RWPE2 (cell line): ENCODE results near the gene IRS2.

ENCODE experiments used
- ATAC-seq: fragments of 200-7000 bp; cut with Tn5 transposase; 3 replicates; pipeline ENCODE4 v1.9.1; 2021; ENCODE audit warnings: low read depth
- DNase-seq: peaks from one replicate; pipeline ENCODE4 v3.0.0-alpha.2; 2020; ENCODE audit warnings: low spot score
- H3K27ac ChIP-seq: fragments of 450-650 bp; 2 replicates; pipeline ENCODE4 v1.5.1; 2017; ENCODE audit warnings: mild to moderate bottlenecking; ENCODE audit not compliant: poor library complexity, severe bottlenecking
- H3K27me3 ChIP-seq: fragments of 250-450 bp; sonication (Bioruptor Pico); 2 replicates; pipeline ENCODE4 v1.5.1; 2021; ENCODE audit warnings: mild to moderate bottlenecking, moderate library complexity; ENCODE audit not compliant: insufficient read depth, poor library complexity, severe bottlenecking
- H3K36me3 ChIP-seq: fragments of 250-450 bp; sonication (Bioruptor Pico); 2 replicates; pipeline ENCODE4 v1.5.1; 2020; ENCODE audit warnings: low read depth, mild to moderate bottlenecking, moderate library complexity
- H3K4me1 ChIP-seq: fragments of 250-450 bp; sonication (Bioruptor Pico); 2 replicates; pipeline ENCODE4 v1.5.1; 2021; ENCODE audit warnings: mild to moderate bottlenecking, moderate library complexity; ENCODE audit not compliant: insufficient read depth, poor library complexity, severe bottlenecking
- H3K4me3 ChIP-seq: fragments of 250-450 bp; sonication (Bioruptor Pico); 2 replicates; pipeline ENCODE4 v1.5.1; 2021; ENCODE audit warnings: mild to moderate bottlenecking, moderate library complexity; ENCODE audit not compliant: severe bottlenecking
- H3K9me3 ChIP-seq: fragments of 250-450 bp; sonication (Bioruptor Pico); 2 replicates; pipeline ENCODE4 v1.5.1; 2021; ENCODE audit warnings: mild to moderate bottlenecking, moderate library complexity; ENCODE audit not compliant: severe bottlenecking
- CTCF ChIP-seq: fragments of 450-650 bp; IDR thresholded peaks from one replicate; pipeline ENCODE4 v1.5.1; 2017; ENCODE audit warnings: mild to moderate bottlenecking, moderate library complexity; ENCODE audit not compliant: poor library complexity, severe bottlenecking

The IRS2 gene

GRCh38 chr13:109745702-109746101 lies 40.7 kb downstream of the IRS2 start:
- no peak for ATAC-seq

GRCh38 chr13:109745060-109745459 lies 41.3 kb downstream of the IRS2 start:
- Histone ChIP-seq H3K9me3 (no peaks in the 10 kb centered on the region), H3K4me3 (no peak overlapping the region), H3K36me3 (no peaks in the 10 kb centered on the region), H3K27me3 (no peaks in the 10 kb centered on the region), H3K27ac (peak overlapping the region; percentile 88), H3K4me1 (peaks cover 18% of the 10 kb centered on the region)
- ATAC-seq (no peak), DNase-seq (no peak)
- no peak for TF ChIP-seq CTCF

More at GRCh38 chr13:109745702-109746101, 40.7 kb downstream of the IRS2 start:
- no peaks in the 10 kb centered on the region for H3K9me3 ChIP-seq
- H3K36me3 ChIP-seq, result no peaks in the 10 kb centered on the region
- no peaks in the 10 kb centered on the region for H3K27me3 ChIP-seq
- no peak overlapping the region for H3K27ac ChIP-seq
- no peak for DNase-seq
- peaks cover 18% of the 10 kb centered on the region for H3K4me1 ChIP-seq
- no peak overlapping the region for H3K4me3 ChIP-seq
- no peak for TF ChIP-seq CTCF

- no peaks in the 10 kb centered on the region for H3K36me3 ChIP-seq
- peak overlapping the region; percentile 88 for H3K27ac ChIP-seq
- H3K4me3 ChIP-seq, result no peak overlapping the region
- peaks cover 18% of the 10 kb centered on the region for H3K4me1 ChIP-seq
- no peak for TF ChIP-seq CTCF
- H3K27me3 ChIP-seq, result no peaks in the 10 kb centered on the region
- DNase-seq (no peak), ATAC-seq (no peak)
- no peaks in the 10 kb centered on the region for H3K9me3 ChIP-seq
These were observed 41.8 kb downstream of the IRS2 start for GRCh38 chr13:109744512-109745051.

GRCh38 chr13:109743706-109744453 lies 42.5 kb downstream of the IRS2 start:
- peak; percentile 91 for DNase-seq
- H3K4me1 ChIP-seq, result peaks cover 18% of the 10 kb centered on the region
- H3K4me3 ChIP-seq, result no peak overlapping the region
- peak overlapping the region; percentile 88 for H3K27ac ChIP-seq
- H3K36me3 ChIP-seq, result no peaks in the 10 kb centered on the region
- TF ChIP-seq CTCF, result peak; percentile 7
- H3K27me3 ChIP-seq, result no peaks in the 10 kb centered on the region
- H3K9me3 ChIP-seq, result no peaks in the 10 kb centered on the region
- peak; percentile 99 for ATAC-seq

DNA sequence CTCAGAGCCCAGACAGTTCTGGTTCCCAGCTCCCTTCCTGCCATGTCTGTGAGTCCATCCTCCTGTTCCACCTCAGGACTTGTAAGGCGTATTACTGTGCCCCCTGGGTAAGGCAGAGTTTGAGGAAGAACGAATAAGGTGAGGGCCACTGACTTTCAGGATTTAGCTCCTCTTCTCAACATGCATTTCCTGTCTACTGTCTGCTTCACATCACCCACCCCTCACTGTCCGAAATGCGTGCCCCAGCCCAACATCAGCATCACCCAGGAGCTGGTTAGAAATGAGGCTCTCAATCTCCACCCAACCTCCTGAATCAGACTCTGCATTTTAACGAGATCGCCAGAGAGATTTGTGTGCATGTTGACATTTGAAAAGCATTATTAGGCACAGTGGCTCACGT lies 44.4 kb downstream of the IRS2 start:
- no peak for TF ChIP-seq CTCF

More for the DNA sequence above, 44.4 kb downstream of the IRS2 start:
- H3K9me3 ChIP-seq, result no peaks in the 10 kb centered on the region
- no peak overlapping the region for H3K4me3 ChIP-seq
- H3K4me1 ChIP-seq, result peaks cover 28% of the 10 kb centered on the region
- H3K27ac ChIP-seq, result peak overlapping the region; percentile 88
- no peaks in the 10 kb centered on the region for H3K36me3 ChIP-seq
- DNase-seq (no peak), ATAC-seq (no peak)
- no peaks in the 10 kb centered on the region for H3K27me3 ChIP-seq
